Kidney (tissue), 14 donors: ENCODE measurements around the gene TSKS. TPM values are rescaled to one million over a fixed set of nuclear protein-coding genes. Genes with fewer than 3 reads are reported as not detected.

ENCODE experiments used
- DNase-seq, 5 donors: peaks; one replicate each; pipeline ENCODE4 v3.0.0-alpha.2; 2013 to 2020
- FAIRE-seq: peaks from 2 replicates; lab custom pipeline; 2012; peaks lifted over from hg19 to GRCh38; lab: Jason Lieb, UNC
- H3K27ac ChIP-seq, 2 donors: one replicate each; pipeline ENCODE4 v1.7.0; 2013; ENCODE audit warnings: low read depth in 2 of 2, low read length in 2 of 2, inconsistent platforms in 1 of 2
- H3K27me3 ChIP-seq: one replicate; pipeline ENCODE4 v1.7.1; 2013; ENCODE audit warnings: low read length, inconsistent platforms; ENCODE audit not compliant: control insufficient read depth, insufficient read depth
- H3K36me3 ChIP-seq, 3 donors: one replicate each; pipeline versions ENCODE4 v1.7.0 to v1.7.1; 2013; ENCODE audit warnings: low read length in 3 of 3, control low read depth in 1 of 3, inconsistent platforms in 1 of 3; ENCODE audit not compliant: insufficient read depth in 3 of 3, control insufficient read depth in 2 of 3
- H3K4me1 ChIP-seq, 3 donors: one replicate each; pipeline versions ENCODE4 v1.7.0 to v1.7.1; 2013; ENCODE audit warnings: low read length in 3 of 3, inconsistent platforms in 1 of 3, low read depth in 1 of 3; ENCODE audit not compliant: control insufficient read depth in 2 of 3, insufficient read depth in 2 of 3
- H3K4me3 ChIP-seq, 3 donors: one replicate each; pipeline versions ENCODE4 v1.7.0 to v1.8.1; 2013; ENCODE audit warnings: low read length in 3 of 3, control low read depth in 1 of 3, inconsistent platforms in 1 of 3
- H3K9ac ChIP-seq, 3 donors: one replicate each; pipeline versions ENCODE4 v1.7.0 to v1.7.1; 2013; ENCODE audit warnings: low read length in 3 of 3, control low read depth in 1 of 3, inconsistent platforms in 1 of 3
- H3K9me3 ChIP-seq, 3 donors: one replicate each; pipeline versions ENCODE4 v1.7.0 to v1.7.1; 2013; ENCODE audit warnings: low read length in 3 of 3, control low read depth in 1 of 3, inconsistent platforms in 1 of 3; ENCODE audit not compliant: control insufficient read depth in 2 of 3, insufficient read depth in 1 of 3
- intact Hi-C: fragments of 100-400 bp; cut with DNase I; formaldehyde crosslinking; loops from one replicate; pipeline ENCODE4 v1.11.1; 2022
- polyA plus RNA-seq: library from polyadenylated mRNA; stranded (reverse); fragments of 350-450 nt; fragmentation: Illumina TruSeq; extraction: RNeasy Lipid Tissue Mini Kit (QIAGEN cat#74804); gene quantifications from one replicate; pipeline ENCODE4 v1.2.3, GENCODE V29; 2014; ENCODE audit warnings: low read depth, low replicate concordance; ENCODE audit not compliant: insufficient read depth
- total RNA-seq: library from RNA; stranded (reverse); fragmentation: NEBNext Ultra II Directional; extraction: Animal tissue kit (Norgen Biotek cat#: 25700); gene quantifications from one replicate; pipeline ENCODE4 v1.2.1, GENCODE V29; 2021
- TF ChIP-seq, protein P1 (sequence below): IDR thresholded peaks from 3 replicates; pipeline ENCODE4 v1.5.1; 2012; ENCODE audit warnings: mild to moderate bottlenecking, moderate library complexity, borderline replicate concordance; ENCODE audit not compliant: insufficient read depth; ENCODE audit errors: extremely low read depth
- donor health status: control.
- donor health status: control.
- donor health status: control.
- donor health status: control.
- donor health status: control.
- donor health status: DM: yes; HTN: yes; CAD: no.
- donor health status: Normal renal cell carcinoma (clear cell type).

TSKS gene
- total and polyA plus RNA-seq, 2 donors from 2014 or later = 0.47 to 0.50 TPM

DNA sequence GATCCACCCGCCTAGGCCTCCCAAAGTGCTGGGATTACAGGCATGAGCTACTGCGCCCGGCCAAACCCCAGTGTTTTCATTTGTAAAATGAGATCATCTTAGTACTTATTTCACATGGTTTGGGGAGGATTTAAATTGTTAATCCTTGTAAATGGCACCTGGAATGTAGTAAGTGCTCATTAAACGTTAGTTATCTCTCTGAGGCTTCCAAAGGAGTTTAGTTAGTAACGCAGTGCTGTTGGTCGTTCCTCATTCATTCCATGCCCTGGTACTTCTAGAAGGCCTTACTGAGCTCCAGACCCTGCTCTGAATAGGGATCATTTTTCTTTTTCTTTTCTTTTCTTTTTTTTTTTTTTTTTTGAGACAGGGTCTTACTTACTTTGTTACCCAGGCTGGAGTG lies 67.0 kb downstream of the TSKS start:
- H3K4me1 ChIP-seq = no peaks in the 10 kb centered on the region
- TF ChIP-seq, protein P1, sequence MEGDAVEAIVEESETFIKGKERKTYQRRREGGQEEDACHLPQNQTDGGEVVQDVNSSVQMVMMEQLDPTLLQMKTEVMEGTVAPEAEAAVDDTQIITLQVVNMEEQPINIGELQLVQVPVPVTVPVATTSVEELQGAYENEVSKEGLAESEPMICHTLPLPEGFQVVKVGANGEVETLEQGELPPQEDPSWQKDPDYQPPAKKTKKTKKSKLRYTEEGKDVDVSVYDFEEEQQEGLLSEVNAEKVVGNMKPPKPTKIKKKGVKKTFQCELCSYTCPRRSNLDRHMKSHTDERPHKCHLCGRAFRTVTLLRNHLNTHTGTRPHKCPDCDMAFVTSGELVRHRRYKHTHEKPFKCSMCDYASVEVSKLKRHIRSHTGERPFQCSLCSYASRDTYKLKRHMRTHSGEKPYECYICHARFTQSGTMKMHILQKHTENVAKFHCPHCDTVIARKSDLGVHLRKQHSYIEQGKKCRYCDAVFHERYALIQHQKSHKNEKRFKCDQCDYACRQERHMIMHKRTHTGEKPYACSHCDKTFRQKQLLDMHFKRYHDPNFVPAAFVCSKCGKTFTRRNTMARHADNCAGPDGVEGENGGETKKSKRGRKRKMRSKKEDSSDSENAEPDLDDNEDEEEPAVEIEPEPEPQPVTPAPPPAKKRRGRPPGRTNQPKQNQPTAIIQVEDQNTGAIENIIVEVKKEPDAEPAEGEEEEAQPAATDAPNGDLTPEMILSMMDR = no peak
- no peak overlapping the region for H3K9ac ChIP-seq
- no peak overlapping the region for H3K27ac ChIP-seq
- no peak overlapping the region for H3K4me3 ChIP-seq
- H3K27me3 ChIP-seq = no peaks in the 10 kb centered on the region
- H3K36me3 ChIP-seq = no peaks in the 10 kb centered on the region
- DNase-seq (no peak), FAIRE-seq (no peak)
- intact Hi-C loops = no loop called here
- no peaks in the 10 kb centered on the region for H3K9me3 ChIP-seq

DNA sequence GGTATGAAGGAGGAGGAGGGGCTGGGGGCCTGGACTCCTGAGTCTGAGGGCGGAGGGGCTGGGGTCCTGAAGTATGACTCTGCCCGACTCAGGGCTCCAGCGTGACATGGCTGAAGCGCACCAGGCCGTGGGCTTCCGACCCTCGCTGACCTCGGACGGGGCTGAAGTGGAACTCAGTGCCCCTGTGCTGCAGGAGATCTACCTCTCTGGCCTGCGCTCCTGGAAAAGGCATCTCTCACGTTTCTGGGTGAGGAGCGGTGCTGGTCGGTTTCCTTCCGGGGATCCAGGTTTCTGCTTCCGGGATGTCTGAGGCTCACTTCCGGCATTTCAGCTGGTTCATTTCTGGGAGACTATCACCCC lies 71.0 kb downstream of the TSKS start:
- TF ChIP-seq, protein P1 = no peak
- DNase-seq (peak in 1 of 5 donors; percentile 54), FAIRE-seq (no peak)
- intact Hi-C loops = no loop called here
- H3K9me3 ChIP-seq = no peaks in the 10 kb centered on the region
- H3K27me3 ChIP-seq = no peaks in the 10 kb centered on the region
- no peak overlapping the region for H3K27ac ChIP-seq
- H3K4me1 ChIP-seq = peaks cover 0 to 17% (median 6%) of the 10 kb centered on the region in 3 donors
- H3K9ac ChIP-seq = no peak overlapping the region
- peaks cover 0 to 3% (median 0%) of the 10 kb centered on the region in 3 donors for H3K36me3 ChIP-seq
- H3K4me3 ChIP-seq = no peak overlapping the region

DNA sequence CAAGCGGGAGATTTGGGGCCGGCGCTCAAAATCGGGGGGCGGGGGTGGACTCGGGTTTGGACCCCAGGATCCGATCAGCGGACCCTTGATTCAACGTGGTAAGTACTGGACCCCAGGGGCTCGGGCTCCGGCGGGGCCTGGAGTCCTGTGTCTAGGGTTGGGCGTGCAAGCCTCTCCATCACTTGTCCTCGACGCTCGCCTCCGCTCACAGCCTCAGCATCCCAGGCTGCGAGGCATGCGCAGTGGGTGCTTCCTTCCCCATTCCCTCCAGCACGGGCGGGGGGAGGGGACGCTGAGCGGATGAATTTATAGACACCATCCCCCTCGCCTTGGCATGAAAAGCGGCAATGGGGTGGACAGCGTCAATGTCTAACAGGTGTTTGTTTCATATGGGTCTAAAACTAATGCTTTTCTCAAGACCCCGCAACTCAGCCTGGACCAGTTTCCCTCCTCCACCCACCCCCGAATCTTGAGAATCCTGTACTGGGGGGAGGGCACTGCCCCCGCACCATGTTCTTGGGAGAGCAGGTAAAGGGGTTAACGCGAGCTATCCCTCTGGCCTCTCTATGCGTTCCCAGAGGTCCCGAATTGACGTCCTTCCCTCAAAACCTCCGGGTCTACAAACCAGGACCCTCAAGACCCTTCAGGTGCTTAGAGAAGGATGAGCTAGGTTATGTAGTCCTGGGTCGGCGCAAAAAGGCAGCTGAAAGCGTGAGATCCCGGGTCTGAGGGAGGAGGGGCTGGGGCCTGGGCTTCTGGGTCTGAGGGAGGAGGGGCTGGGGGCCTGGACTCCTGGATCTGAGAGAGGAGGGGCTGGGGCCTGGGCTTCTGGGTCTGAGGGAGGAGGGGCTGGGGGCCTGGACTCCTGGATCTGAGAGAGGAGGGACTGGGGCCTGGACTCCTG lies 71.6 kb downstream of the TSKS start:
- FAIRE-seq (no peak), DNase-seq (peak in 4 of 5 donors; percentile 86 to 93 (median 88))
- Histone ChIP-seq H3K9ac (peak overlapping the region in 1 of 3 donors; percentile 13), H3K4me3 (peak overlapping the region; percentile 40 to 62 (median 58)), H3K9me3 (no peaks in the 10 kb centered on the region), H3K27me3 (no peaks in the 10 kb centered on the region), H3K36me3 (peaks cover 0 to 3% (median 0%) of the 10 kb centered on the region in 3 donors), H3K4me1 (peaks cover 0 to 17% (median 6%) of the 10 kb centered on the region in 3 donors), H3K27ac (no peak overlapping the region)
- intact Hi-C loops = no loop called here
- TF ChIP-seq, protein P1 = no peak
